ENCODE measurements around the gene KIAA1755. TPM values are rescaled to one million over a fixed set of nuclear protein-coding genes. Genes with fewer than 3 reads are reported as not detected.

KIAA1755 gene
- total RNA-seq, 1 experiment from 2014 or later = 0.17 TPM

- Histone ChIP-seq H2BK20ac (ENCODE audit: low read depth, low read length, poor library complexity, severe bottlenecking) (no peak overlapping the region), H2BK120ac (ENCODE audit: low read depth, low read length, poor library complexity, severe bottlenecking) (no peak overlapping the region), H2BK5ac (ENCODE audit: insufficient read length, low read length) (no peak overlapping the region), H3K14ac (ENCODE audit: insufficient read depth, low read length) (0 out of 2 replicates have a peak overlapping the region, but pooled peaks have one; percentile 9), H3K79me1 (ENCODE audit: insufficient read depth, low read depth, low read length, poor library complexity, severe bottlenecking) (no peaks in the 10 kb centered on the region), H3K23ac (ENCODE audit: insufficient read length, low read depth, low read length) (no peak overlapping the region), H2AFZ (ENCODE audit: low read length) (no peak overlapping the region), H3K4me1 (ENCODE audit: insufficient read depth, low read length) (no peaks in the 10 kb centered on the region), H3K27ac (ENCODE audit: insufficient read length, low read depth, low read length) (no peak overlapping the region), H3K9ac (ENCODE audit: extremely low read depth, insufficient read length, low read length) (no peak overlapping the region), H3K4ac (ENCODE audit: low read depth, low read length) (no peak overlapping the region), H4K8ac (replicated peaks; ENCODE audit: insufficient read length, low read depth, low read length) (no peak overlapping the region), H3K4me2 (ENCODE audit: insufficient read depth, insufficient read length, low read length) (no peak overlapping the region), H3T11ph (ENCODE audit: low read length) (no peak overlapping the region), H2BK15ac (ENCODE audit: low read depth, low read length) (no peak overlapping the region), H3K9me3 (ENCODE audit: control insufficient read depth, low read depth, low read length) (no peaks in the 10 kb centered on the region), H3K18ac (ENCODE audit: insufficient read length, low read depth, low read length) (no peak overlapping the region), H3K27me3 (ENCODE audit: insufficient read depth, low read length) (no peaks in the 10 kb centered on the region), H4K5ac (ENCODE audit: insufficient read length, low read depth, low read length) (no peak overlapping the region), H4K20me1 (ENCODE audit: control insufficient read depth, insufficient read depth, insufficient read length) (no peaks in the 10 kb centered on the region), H2BK12ac (ENCODE audit: insufficient read length, low read depth, low read length) (no peak overlapping the region), H2AK5ac (ENCODE audit: insufficient read length, low read length) (no peak overlapping the region), H3K23me2 (ENCODE audit: insufficient read length, low read depth, low read length, poor library complexity, severe bottlenecking) (no peaks in the 10 kb centered on the region), H3K79me2 (ENCODE audit: insufficient read depth, low read length) (no peaks in the 10 kb centered on the region), H4K91ac (ENCODE audit: insufficient read length, low read depth, low read length) (no peak overlapping the region), H3K56ac (ENCODE audit: insufficient read length, low read depth, low read length) (no peak overlapping the region)
- Mint-ChIP-seq H3K4me3 (no peak overlapping the region), H3K27ac (no peak overlapping the region), H3K9me3 (no peaks in the 10 kb centered on the region), H3K36me3 (ENCODE audit: insufficient read depth in 1 of 3, low read depth in 3 of 3) (no peaks in the 10 kb centered on the region), H3K4me1 (no peaks in the 10 kb centered on the region), H3K27me3 (ENCODE audit: low read depth) (peaks cover 4% of the 10 kb centered on the region)
- WGBS (ENCODE audit: extremely low coverage, insufficient read length, low lambda C conversion rate) = no CpG with 5 or more reads among the region's 6 CpGs
- no peak for DNase-seq
- TF ChIP-seq CTCF (conservative IDR thresholded peaks at IDR 0.05) = no peak
These were observed 49.8 kb downstream of the KIAA1755 start for GRCh38 chr20:38210741-38211140.

Data from H9 (cell line).